Stimulated activated CD8-positive, alpha-beta memory T cell treated with anti-CD3 and anti-CD28 coated beads, Interleukin-7, amount 100 ng/mL, for 1 hour (primary cell): Measurements from ENCODE around the gene PEF1.

Experiments
- DNase-seq, 2 donors: peaks; one replicate each; pipeline ENCODE4 v3.0.0-alpha.2; 2020; ENCODE audit warnings: low read depth in 2 of 2

PEF1 gene, protein sequence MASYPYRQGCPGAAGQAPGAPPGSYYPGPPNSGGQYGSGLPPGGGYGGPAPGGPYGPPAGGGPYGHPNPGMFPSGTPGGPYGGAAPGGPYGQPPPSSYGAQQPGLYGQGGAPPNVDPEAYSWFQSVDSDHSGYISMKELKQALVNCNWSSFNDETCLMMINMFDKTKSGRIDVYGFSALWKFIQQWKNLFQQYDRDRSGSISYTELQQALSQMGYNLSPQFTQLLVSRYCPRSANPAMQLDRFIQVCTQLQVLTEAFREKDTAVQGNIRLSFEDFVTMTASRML

GRCh38 chr1:31644560-31645273 lies at the start of gene PEF1:
Gene PEF1 (minus strand): TSS chr1:31644876. CDS start chr1:31644864, 12 bp downstream.
- peak; percentile 98 to 99 for DNase-seq

DNA sequence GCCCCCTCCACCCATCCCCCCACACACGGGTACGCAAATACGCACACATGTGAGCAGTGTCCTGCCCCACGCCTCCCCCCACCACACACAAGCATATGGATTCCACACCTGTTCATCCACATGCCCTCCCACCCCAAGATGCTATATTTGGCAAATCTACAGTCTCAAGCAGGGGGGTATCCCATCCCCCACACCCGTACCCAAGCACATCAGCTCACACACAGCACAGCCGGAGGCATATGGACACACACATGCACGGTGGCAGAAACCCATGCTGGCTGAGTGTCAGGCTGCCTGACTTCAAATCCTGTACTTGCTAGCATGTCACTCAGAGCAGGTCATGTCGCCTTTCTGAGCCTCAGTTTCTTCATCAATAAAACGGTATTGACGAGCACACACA lies 48.6 kb upstream of the PEF1 start:
- DNase-seq: no peak

DNA sequence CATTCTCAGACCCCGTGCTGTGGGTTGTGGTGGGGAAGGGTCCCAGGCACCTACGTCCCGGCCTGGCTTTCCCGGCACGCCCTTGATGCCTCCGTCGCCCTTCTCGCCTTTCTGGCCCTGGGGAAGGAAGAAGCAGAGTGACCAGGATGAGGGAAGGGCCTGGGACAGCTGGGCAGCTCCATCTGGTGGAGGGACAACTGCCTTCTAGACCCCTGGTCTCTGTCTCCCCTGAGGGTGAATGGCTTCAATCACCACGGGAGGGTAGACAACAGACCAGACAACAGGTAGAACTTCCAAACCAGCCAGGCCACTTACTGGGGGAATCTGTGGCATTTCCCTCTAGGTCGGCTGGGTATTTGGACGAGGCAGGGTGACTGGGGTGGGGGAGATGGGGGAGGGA lies 47.3 kb upstream of the PEF1 start:
- no peak for DNase-seq

GRCh38 chr1:31691446-31691845 lies 46.8 kb upstream of the PEF1 start:
- no peak for DNase-seq

DNA sequence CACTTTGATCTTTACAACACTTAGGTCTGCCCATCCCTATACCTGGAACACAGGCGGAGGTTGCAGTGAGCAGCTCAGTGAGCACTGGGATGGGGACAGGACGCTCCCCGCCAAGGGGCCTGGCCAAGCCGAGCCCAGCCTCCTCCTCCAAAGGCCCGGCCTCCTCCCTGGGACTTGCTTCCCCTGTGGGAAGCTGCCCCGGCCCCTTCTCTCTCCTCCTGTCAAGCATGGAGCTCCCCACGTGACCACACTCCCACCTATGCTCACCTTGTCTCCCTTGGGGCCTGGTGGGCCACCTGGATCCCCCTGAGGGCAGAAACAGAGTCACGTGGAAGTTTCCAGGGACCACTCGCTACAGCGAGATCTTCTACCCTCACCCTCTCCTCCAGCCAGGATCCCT lies 46.2 kb upstream of the PEF1 start:
- DNase-seq: no peak

- DNase-seq: no peak
These were observed 45.2 kb upstream of the PEF1 start for GRCh38 chr1:31689854-31690253.

DNA sequence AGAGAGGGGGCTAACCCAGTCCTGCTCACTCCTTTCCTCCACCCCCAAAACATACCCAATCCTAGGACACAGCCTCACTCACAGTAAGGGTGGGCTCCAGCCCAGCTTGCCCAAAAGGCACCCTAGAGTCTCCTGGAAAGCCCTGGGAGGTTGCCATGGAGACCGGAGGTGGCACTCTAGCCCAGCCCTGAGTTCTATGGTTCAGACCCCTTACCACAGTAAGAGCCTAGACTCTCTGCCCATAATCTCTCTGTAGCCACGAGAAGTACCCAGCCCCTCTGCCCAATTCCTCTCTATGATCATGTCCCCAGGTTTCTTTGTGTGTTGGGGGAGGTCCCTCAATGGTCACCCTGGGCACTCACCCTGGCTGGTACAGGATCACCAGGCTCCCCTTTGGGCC lies 44.7 kb upstream of the PEF1 start:
- DNase-seq: no peak

GRCh38 chr1:31688233-31688918 lies 43.7 kb upstream of the PEF1 start:
- no peak for DNase-seq

- no peak for DNase-seq
These were observed 42.9 kb upstream of the PEF1 start for GRCh38 chr1:31687601-31688000.

DNA sequence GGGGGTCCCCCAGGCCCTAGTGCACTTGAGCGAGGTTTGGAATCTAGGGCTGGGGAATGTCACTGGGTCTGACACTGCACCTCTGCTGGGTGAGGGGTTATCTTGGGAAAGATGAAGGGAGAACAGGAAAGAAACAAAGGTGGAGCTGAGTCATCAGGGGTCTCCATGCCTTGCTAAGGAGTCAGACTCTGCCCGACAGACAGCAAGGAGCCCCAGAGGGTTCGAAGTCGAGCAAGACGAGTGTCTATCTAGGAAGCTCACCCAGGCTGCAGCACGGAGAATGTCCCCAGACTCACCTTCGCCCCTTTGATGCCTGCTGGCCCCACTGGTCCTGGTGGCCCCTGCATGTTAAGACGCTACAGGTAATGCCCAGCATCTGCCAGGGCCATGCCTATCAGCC lies 41.1 kb upstream of the PEF1 start:
- no peak for DNase-seq

DNA sequence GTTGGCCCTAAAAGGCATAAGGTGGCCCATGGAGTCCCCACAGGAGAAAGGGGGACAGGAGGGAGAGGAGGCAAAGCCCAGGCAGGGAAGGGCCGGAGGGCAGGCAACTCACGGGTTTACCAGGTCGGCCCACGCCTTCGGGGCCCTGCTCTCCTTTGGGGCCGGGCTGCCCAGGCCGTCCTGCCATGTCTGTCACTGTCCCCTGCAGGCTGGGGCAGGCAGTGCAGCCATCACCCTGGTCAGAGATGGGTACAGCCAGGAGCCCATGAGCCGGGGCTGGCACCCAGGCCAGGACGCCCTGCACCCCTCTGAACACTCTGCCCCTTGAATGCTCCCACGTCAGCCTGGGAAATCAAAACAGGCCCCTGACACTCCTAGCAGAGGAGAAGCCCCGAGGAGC lies 39.3 kb upstream of the PEF1 start:
- DNase-seq: no peak

- no peak for DNase-seq
These were observed 36.7 kb upstream of the PEF1 start for GRCh38 chr1:31681415-31681814.

GRCh38 chr1:31679676-31680230 lies 35.1 kb upstream of the PEF1 start:
- DNase-seq: no peak

- no peak for DNase-seq
These were observed 34.4 kb upstream of the PEF1 start for GRCh38 chr1:31679091-31679490.

DNA sequence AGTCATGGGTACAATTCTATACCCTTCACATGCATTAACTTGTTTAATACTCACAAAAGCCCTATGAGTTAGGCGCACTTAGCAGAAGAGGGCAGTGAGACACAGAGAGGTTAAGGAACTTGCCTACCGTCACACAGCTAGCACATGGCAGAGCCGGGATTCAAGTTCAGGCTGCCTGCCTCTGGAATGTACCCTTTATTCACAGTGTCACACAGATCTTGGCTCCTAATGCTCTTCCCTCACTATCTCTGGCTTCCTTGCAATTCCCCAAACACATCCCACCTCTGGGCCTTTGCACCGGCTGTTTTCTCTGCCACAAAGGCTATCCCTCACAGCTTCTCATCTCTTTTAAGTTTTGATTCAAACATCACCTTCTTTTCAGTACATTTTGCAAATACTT lies 34.0 kb upstream of the PEF1 start:
- DNase-seq: no peak

- DNase-seq: no peak
These were observed 33.3 kb upstream of the PEF1 start for GRCh38 chr1:31677949-31678348.

DNA sequence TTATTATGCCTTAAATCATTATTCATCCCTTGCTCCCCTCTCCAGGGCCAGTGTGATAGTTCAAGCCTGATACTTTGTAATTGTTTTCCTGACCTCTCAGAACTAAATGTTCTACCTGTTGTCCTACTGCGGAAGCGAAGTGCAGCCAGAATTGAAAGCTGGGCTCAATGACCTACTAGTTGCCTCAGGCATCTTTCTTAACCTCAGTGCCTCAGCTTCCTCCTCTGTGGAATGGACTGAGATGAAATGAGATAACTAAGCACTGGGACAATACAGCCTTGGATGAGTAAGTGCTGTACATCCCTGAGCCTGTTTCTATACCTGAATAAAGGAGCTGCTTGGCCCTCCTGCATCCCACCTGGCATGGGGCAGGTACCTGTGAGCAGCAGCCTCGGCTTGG lies 32.7 kb upstream of the PEF1 start:
- no peak for DNase-seq

DNA sequence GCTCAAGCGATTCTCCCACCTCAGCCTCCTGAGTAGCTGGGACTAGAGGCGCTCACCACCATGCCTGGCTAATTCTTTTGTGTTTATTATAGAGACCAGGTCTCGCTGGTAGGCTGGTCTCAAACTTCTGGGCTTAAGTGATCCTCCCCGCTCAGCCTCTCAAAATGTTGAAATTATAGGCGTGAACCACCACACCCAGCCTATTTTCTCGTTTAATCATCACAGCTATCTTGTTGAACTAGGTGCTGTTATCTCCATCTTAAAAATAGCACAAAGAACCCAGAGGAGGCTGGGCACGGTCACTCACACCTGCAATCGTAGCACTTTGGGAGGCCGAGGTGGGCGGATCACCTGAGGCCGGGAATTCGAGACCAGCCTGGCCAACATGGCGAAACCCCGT lies 31.1 kb upstream of the PEF1 start:
- DNase-seq: no peak

DNA sequence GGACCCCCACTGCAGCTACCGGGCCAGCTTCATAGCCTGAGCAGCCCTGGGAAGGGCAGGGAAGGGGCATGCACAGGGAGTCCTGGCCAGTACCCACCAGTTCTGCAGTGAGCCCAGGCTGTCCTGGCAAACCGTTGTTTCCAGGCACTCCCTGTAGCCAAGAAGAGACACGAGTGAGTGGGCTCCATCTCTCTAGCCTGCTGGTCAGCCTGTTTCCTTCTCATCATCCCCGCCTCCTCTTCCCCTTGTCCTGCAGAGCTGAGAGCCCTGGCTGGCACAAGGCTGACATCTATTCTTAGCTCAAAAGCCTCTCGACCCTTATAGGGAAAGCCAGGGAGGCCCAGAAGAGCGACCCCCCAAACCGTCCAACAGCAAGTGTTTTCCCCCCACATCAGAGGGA lies 30.5 kb upstream of the PEF1 start:
- no peak for DNase-seq

- no peak for DNase-seq
These were observed 29.9 kb upstream of the PEF1 start for GRCh38 chr1:31674626-31675025.

- DNase-seq: no peak
These were observed 28.8 kb upstream of the PEF1 start for GRCh38 chr1:31673433-31673832.

DNA sequence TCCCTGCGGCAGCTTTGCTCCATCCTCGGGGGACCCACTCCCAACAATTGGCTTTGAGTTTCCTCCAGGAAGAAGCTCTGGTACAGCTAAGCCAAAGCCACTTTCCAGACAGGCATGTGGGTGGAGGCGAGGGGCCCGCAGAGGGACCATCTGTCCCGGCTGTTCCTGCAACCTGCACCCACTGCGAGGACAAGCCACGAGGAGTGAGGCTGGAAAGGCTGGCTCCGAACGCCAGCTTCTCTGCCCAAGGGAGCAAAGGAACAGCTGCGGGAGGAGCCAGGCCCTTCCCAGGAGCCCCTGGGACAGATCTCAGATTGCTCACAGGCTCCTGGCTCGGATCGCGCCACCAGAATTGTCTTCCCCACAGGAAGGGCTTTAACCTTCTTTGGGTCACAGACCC lies 28.3 kb upstream of the PEF1 start:
- no peak for DNase-seq
